Osteocyte (in vitro differentiated cells): ENCODE results near the gene CCDC159. TPM values are rescaled to one million over a fixed set of nuclear protein-coding genes. Genes with fewer than 3 reads are reported as not detected.

Experiments used
- DNase-seq: peaks from one replicate; pipeline ENCODE4 v3.0.0; 2021; ENCODE audit warnings: mixed read lengths; ENCODE audit not compliant: unreplicated experiment; ENCODE audit errors: extremely low spot score
- H3K27ac Mint-ChIP-seq: one replicate; pipeline ENCODE4 v1.8.0; 2021; ENCODE audit warnings: mild to moderate bottlenecking, mixed read lengths; ENCODE audit not compliant: unreplicated experiment
- H3K27me3 Mint-ChIP-seq: one replicate; pipeline ENCODE4 v1.8.0; 2021; ENCODE audit warnings: mixed read lengths; ENCODE audit not compliant: unreplicated experiment
- H3K36me3 Mint-ChIP-seq: one replicate; pipeline ENCODE4 v1.8.0; 2021; ENCODE audit warnings: mixed read lengths; ENCODE audit not compliant: unreplicated experiment
- H3K4me1 Mint-ChIP-seq: one replicate; pipeline ENCODE4 v1.8.0; 2021; ENCODE audit warnings: mixed read lengths; ENCODE audit not compliant: unreplicated experiment
- H3K4me3 Mint-ChIP-seq: one replicate; pipeline ENCODE4 v1.8.0; 2021; ENCODE audit warnings: mild to moderate bottlenecking, moderate library complexity, mixed read lengths; ENCODE audit not compliant: unreplicated experiment
- H3K9me3 Mint-ChIP-seq: one replicate; pipeline ENCODE4 v1.8.0; 2021; ENCODE audit warnings: mixed read lengths; ENCODE audit not compliant: unreplicated experiment
- CTCF ChIP-seq: fragments of 200-600 bp; sonication (generic); IDR thresholded peaks from 2 replicates; pipeline ENCODE4 v1.5.0; 2021; ENCODE audit warnings: antibody characterized with exemption, mild to moderate bottlenecking, moderate library complexity
- total RNA-seq: library from RNA; stranded (reverse); gene quantifications from 2 replicates; pipeline ENCODE4 v1.2.1, GENCODE V29; 2021

Gene CCDC159
- total RNA-seq, 1 donor from 2014 or later = 28.1 TPM

GRCh38 chr19:11387162-11388034 is 41.1 kb downstream of the CCDC159 start:
- H3K27ac Mint-ChIP-seq = no peak overlapping the region
- TF ChIP-seq CTCF = no peak
- no peaks in the 10 kb centered on the region for H3K36me3 Mint-ChIP-seq
- DNase-seq = no peak
- no peak overlapping the region for H3K4me3 Mint-ChIP-seq
- H3K27me3 Mint-ChIP-seq = peaks cover 4% of the 10 kb centered on the region
- H3K9me3 Mint-ChIP-seq = no peaks in the 10 kb centered on the region
- H3K4me1 Mint-ChIP-seq = peaks cover 7% of the 10 kb centered on the region

DNA sequence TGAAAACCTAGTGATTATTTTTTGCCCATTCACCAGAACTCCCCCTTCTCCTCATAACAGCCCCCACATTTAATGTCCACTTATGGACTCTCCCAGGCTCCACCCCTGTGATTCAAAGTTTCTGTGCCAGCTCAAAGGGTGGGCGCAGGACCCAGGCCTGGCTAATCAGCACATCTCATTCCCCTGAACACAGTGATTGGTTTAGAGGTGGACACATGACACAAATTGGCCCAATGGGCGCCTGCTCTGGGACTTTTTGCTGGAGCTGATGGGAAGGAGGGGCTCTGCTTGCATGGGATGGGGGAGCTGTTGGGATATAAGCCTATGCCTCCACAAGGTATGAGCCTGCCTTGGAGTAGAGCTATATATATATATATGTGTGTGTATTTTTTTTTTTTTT is 44.0 kb downstream of the CCDC159 start:
- Mint-ChIP-seq H3K27me3 (peaks cover 14% of the 10 kb centered on the region), H3K27ac (no peak overlapping the region), H3K4me3 (no peak overlapping the region), H3K36me3 (no peaks in the 10 kb centered on the region), H3K9me3 (no peaks in the 10 kb centered on the region), H3K4me1 (no peaks in the 10 kb centered on the region)
- DNase-seq = no peak
- no peak for TF ChIP-seq CTCF

DNA sequence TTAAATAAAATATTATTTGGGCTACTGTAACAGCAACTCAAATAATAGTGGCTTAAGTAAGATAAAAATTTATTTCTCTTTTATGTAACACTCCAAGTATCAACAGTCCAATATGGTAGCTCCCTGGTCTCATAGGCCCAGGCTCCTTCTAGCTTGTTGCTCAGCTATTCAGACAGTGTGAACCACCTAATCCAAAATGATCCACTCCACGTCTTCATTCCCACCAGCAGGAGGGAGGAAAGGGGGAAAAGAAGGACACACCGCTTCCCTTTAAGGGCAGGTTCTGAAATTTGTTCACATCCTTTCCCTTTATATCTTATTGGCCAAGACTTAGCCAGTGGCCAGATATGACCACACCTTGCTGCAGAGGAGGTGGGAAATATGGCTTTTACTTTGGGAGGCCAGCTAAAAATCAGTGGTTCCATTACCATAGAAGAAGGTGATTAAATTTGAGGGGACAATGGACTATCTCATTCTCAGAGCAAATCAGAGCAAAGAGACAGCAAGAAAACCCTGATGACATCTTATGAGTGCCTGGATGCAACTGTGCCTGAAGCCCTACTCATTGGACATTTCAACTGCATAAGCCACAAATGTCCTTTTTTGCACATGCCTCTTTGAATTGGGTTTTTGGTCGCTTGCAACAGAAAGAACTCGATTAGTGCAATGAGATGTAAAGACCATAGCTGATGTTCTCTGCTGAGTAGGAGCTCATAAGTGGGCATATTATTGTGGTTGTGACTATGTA is 44.8 kb downstream of the CCDC159 start:
- H3K36me3 Mint-ChIP-seq = no peaks in the 10 kb centered on the region
- H3K4me3 Mint-ChIP-seq = no peak overlapping the region
- peaks cover 17% of the 10 kb centered on the region for H3K27me3 Mint-ChIP-seq
- no peaks in the 10 kb centered on the region for H3K9me3 Mint-ChIP-seq
- H3K27ac Mint-ChIP-seq = no peak overlapping the region
- TF ChIP-seq CTCF = no peak
- no peak for DNase-seq
- no peaks in the 10 kb centered on the region for H3K4me1 Mint-ChIP-seq

DNA sequence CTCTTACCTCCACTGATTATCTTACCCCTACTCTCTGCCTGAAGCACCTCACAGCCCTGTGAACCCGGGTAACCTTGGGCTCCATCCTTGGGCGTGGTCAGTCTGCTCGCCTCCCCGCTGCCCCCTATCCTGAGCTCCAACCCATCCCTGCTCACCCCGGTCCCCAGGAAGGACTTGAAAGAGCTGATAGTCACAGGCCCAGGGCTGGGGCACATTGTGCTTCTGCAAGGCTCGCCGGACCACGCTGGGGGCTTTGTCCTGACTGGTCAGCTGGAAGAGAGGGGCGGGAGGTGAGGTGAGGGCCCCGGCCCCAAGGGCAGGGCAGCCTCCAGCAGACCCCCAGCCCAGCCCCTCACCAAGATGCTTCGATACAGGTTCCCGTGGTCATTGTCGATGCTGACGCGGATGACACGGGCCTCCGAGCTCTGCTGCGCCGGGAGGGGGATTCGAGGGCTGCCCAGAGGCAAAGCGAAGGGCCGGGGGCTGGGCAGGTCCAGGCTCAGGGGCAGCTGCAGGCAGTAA is 50.8 kb downstream of the CCDC159 start:
- TF ChIP-seq CTCF = no peak
- no peak for DNase-seq
- no peaks in the 10 kb centered on the region for H3K9me3 Mint-ChIP-seq

DNA sequence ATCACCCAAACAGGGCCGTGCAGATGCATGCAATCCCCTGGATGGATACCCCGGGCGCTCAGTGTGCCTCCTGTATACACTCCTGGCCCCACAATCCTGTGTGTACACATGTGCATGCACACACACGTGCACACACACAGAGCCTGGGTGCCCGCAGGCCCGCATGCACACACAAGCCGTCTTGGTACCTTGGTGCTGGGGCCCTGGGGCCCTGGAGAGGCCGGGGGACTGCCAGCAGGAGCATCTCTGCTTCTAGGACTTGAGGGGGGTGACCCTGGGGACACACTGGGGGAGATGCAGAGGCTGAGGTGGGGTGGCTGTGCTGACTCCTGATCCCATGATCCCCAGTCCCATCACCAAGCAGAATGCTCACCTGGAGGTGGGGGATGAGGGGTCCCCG is 53.3 kb downstream of the CCDC159 start:
- H3K9me3 Mint-ChIP-seq = no peaks in the 10 kb centered on the region
- peaks cover 10% of the 10 kb centered on the region for H3K27me3 Mint-ChIP-seq
- H3K36me3 Mint-ChIP-seq = no peaks in the 10 kb centered on the region
- no peak overlapping the region for H3K27ac Mint-ChIP-seq
- no peak for DNase-seq
- H3K4me1 Mint-ChIP-seq = peaks cover under 1% of the 10 kb centered on the region
- no peak overlapping the region for H3K4me3 Mint-ChIP-seq
- TF ChIP-seq CTCF = no peak

More for the DNA sequence above, 50.8 kb downstream of the CCDC159 start:
- peaks cover 21% of the 10 kb centered on the region for H3K27me3 Mint-ChIP-seq
- H3K4me1 Mint-ChIP-seq = no peaks in the 10 kb centered on the region
- H3K4me3 Mint-ChIP-seq = no peak overlapping the region
- no peaks in the 10 kb centered on the region for H3K36me3 Mint-ChIP-seq
- no peak overlapping the region for H3K27ac Mint-ChIP-seq
